HepG2 (cell line): Measurements from ENCODE around the gene CDK13. TPM values are rescaled to one million over a fixed set of nuclear protein-coding genes. Genes with fewer than 3 reads are reported as not detected.

Experiments
- DMAP1 ChIP-seq: IDR thresholded peaks from 2 replicates; pipeline ENCODE4 v1.6.1; 2016
- MAFG ChIP-seq: sonication (generic); formaldehyde crosslinking; IDR thresholded peaks from 2 replicates; pipeline ENCODE4 v1.5.1; 2020; ENCODE audit warnings: mild to moderate bottlenecking, missing genetic modification reagents
- MATR3 ChIP-seq: sonication (generic); formaldehyde crosslinking; IDR thresholded peaks from 2 replicates; pipeline ENCODE4 v1.4.0; 2020; ENCODE audit warnings: missing genetic modification reagents
- MTF1 ChIP-seq: sonication (generic); formaldehyde crosslinking; IDR thresholded peaks from 2 replicates; pipeline ENCODE4 v1.5.0; 2020; ENCODE audit warnings: missing genetic modification reagents
- MXD4 ChIP-seq: IDR thresholded peaks from 2 replicates; pipeline ENCODE4 v1.6.1; 2016; ENCODE audit warnings: mild to moderate bottlenecking, missing biosample characterization, missing genetic modification reagents
- NCOR1 ChIP-seq: fragments of 200-600 bp; sonication (generic); IDR thresholded peaks from 2 replicates; pipeline ENCODE4 v1.7.0; 2017; ENCODE audit warnings: antibody characterized with exemption, low read length, borderline replicate concordance
- PHB2 ChIP-seq: fragments of 450-650 bp; IDR thresholded peaks from 2 replicates; pipeline ENCODE4 v1.6.1; 2018; ENCODE audit not compliant: partially characterized antibody
- SIX4 ChIP-seq: sonication (generic); formaldehyde crosslinking; IDR thresholded peaks from 2 replicates; pipeline ENCODE4 v1.4.0; 2020; ENCODE audit warnings: missing genetic modification reagents
- SYNCRIP ChIP-seq: fragments of 200-400 bp; formaldehyde crosslinking; IDR thresholded peaks from 2 replicates; pipeline ENCODE4 v1.6.1; 2018; ENCODE audit warnings: mild to moderate bottlenecking, low read depth, low read length; ENCODE audit not compliant: insufficient read depth
- TARDBP ChIP-seq: sonication (generic); formaldehyde crosslinking; IDR thresholded peaks from 2 replicates; pipeline ENCODE4 v1.8.0; 2022; ENCODE audit warnings: mild to moderate bottlenecking, missing genetic modification reagents
- ZFP36L1 ChIP-seq: sonication (generic); formaldehyde crosslinking; IDR thresholded peaks from 2 replicates; pipeline ENCODE4 v1.8.0; 2022; ENCODE audit warnings: mild to moderate bottlenecking, missing genetic modification reagents, moderate library complexity
- ZNF138 ChIP-seq: sonication (generic); formaldehyde crosslinking; IDR thresholded peaks from 2 replicates; pipeline ENCODE4 v1.5.0; 2020; ENCODE audit warnings: mild to moderate bottlenecking, low read depth, missing genetic modification reagents
- ZNF468 ChIP-seq: sonication (generic); formaldehyde crosslinking; IDR thresholded peaks from 2 replicates; pipeline ENCODE4 v1.8.0; 2022; ENCODE audit warnings: mild to moderate bottlenecking, moderate library complexity, missing genetic modification reagents
- ZNF501 ChIP-seq: sonication (generic); formaldehyde crosslinking; IDR thresholded peaks from 2 replicates; pipeline ENCODE4 v1.5.1; 2020; ENCODE audit warnings: mild to moderate bottlenecking, moderate library complexity, missing genetic modification reagents
- ZNF792 ChIP-seq: IDR thresholded peaks from 2 replicates; pipeline ENCODE4 v1.6.1; 2016
- ZNF83 ChIP-seq: sonication (generic); formaldehyde crosslinking; IDR thresholded peaks from 2 replicates; pipeline ENCODE4 v1.4.0; 2020; ENCODE audit warnings: missing genetic modification reagents, mild to moderate bottlenecking, borderline replicate concordance
- polyA plus RNA-seq, 8 experiments: library from polyadenylated mRNA; depleted of rRNA in 3 of 8; stranded (reverse) in 7 of 8; unstranded in 1 of 8; fragments of >200 nt; fragmentation: Illumina TruSeq in 4 of 8; extraction: Trizol in 4 of 8; gene quantifications; 2 replicates each; pipeline versions ENCODE4 v1.2.1 to v1.2.3, GENCODE V29; 2011 to 2016; ENCODE audit warnings: low read depth in 4 of 8, missing spikeins in 1 of 8, mixed read lengths in 1 of 8; ENCODE audit not compliant: insufficient read depth in 1 of 8
- total RNA-seq, 5 experiments: library from RNA; depleted of rRNA; stranded (reverse); fragments of >200 nt; fragmentation: Illumina TruSeq; extraction: Trizol; gene quantifications; 2 replicates each; pipeline ENCODE4 v1.2.3, GENCODE V29; 2016; ENCODE audit warnings: low read depth in 1 of 5
- TF ChIP-seq, protein P1 (sequence below): sonication (generic); formaldehyde crosslinking; IDR thresholded peaks from 2 replicates; pipeline ENCODE4; 2020; ENCODE audit warnings: missing genetic modification reagents, mild to moderate bottlenecking, borderline replicate concordance
- TF ChIP-seq, protein P2 (sequence below): sonication (generic); formaldehyde crosslinking; IDR thresholded peaks from 2 replicates; pipeline ENCODE4 v1.9.0; 2022; ENCODE audit warnings: missing genetic modification reagents, mild to moderate bottlenecking, borderline replicate concordance
- TF ChIP-seq, protein P3 (sequence below): IDR thresholded peaks from 2 replicates; pipeline ENCODE4 v1.6.1; 2016; ENCODE audit warnings: missing genetic modification reagents, missing compliant biosample characterization
- TF ChIP-seq, protein P4 (sequence below): sonication (generic); formaldehyde crosslinking; IDR thresholded peaks from 2 replicates; pipeline ENCODE4 v1.8.1; 2022; ENCODE audit warnings: low read depth, mild to moderate bottlenecking, missing genetic modification reagents

The CDK13 gene
- total and polyA plus RNA-seq, 2 of the 13 experiments (the other 11 are each of a cell fraction or from before 2014, with no cell fraction given), result 21.0 to 40.9 TPM

DNA sequence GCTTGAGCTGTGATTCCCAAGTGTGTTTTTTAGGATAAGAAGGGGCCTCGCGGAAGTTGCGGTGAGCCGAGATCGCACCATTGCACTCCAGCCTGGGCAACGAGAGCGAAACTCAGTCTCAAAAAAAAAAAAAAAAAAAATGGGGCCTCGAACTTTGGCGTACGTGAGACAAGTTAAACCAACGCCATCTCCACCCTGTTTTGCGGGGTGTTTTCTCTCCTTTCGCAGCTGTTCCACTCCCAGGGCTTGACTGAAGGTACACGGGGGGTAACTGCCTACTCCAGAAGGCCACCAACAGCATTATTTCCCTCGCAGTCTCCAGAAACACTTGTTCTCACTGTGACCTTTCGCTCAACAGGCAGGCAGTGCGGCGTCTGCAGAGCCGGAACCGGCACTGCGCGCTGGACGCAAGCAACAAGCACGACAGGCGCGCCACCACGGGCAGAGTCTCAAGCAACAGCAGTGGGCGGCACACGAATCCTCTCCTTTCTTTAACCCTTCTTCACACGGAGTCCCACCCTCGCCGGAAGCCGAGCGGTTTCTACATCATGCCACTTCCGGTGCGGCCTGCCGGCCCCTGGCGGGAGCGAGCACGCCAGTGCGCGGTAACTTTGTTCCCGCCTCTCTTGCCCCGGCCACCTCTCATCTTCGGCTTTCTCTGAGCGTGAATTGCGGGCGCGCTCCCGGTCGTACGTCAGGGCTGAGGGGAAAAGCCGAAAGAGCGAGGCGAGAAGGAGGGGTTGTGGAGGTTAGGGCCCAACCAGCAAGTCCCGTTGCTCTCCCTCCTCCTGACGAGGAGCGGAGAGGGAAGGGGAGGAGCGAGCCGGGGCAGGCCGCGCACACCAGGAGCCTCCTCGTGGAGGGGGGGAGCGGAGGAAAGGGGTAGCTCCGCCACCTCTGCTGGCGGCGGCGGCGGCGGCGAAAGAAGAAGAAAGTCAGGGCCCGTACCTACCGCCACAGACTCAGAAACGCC lies 814 bp upstream of the CDK13 start (continued):
- TF ChIP-seq, protein P1, sequence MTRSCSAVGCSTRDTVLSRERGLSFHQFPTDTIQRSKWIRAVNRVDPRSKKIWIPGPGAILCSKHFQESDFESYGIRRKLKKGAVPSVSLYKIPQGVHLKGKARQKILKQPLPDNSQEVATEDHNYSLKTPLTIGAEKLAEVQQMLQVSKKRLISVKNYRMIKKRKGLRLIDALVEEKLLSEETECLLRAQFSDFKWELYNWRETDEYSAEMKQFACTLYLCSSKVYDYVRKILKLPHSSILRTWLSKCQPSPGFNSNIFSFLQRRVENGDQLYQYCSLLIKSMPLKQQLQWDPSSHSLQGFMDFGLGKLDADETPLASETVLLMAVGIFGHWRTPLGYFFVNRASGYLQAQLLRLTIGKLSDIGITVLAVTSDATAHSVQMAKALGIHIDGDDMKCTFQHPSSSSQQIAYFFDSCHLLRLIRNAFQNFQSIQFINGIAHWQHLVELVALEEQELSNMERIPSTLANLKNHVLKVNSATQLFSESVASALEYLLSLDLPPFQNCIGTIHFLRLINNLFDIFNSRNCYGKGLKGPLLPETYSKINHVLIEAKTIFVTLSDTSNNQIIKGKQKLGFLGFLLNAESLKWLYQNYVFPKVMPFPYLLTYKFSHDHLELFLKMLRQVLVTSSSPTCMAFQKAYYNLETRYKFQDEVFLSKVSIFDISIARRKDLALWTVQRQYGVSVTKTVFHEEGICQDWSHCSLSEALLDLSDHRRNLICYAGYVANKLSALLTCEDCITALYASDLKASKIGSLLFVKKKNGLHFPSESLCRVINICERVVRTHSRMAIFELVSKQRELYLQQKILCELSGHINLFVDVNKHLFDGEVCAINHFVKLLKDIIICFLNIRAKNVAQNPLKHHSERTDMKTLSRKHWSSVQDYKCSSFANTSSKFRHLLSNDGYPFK, result peak; percentile 85
- TF ChIP-seq NCOR1, result peak; percentile 24; the same call in 1 of the 2 replicates
- no peak for TF ChIP-seq ZNF468 (CRISPR knock-in tag)
- peak; percentile 83 for TF ChIP-seq ZNF501 (CRISPR knock-in tag)
- TF ChIP-seq, protein P2, sequence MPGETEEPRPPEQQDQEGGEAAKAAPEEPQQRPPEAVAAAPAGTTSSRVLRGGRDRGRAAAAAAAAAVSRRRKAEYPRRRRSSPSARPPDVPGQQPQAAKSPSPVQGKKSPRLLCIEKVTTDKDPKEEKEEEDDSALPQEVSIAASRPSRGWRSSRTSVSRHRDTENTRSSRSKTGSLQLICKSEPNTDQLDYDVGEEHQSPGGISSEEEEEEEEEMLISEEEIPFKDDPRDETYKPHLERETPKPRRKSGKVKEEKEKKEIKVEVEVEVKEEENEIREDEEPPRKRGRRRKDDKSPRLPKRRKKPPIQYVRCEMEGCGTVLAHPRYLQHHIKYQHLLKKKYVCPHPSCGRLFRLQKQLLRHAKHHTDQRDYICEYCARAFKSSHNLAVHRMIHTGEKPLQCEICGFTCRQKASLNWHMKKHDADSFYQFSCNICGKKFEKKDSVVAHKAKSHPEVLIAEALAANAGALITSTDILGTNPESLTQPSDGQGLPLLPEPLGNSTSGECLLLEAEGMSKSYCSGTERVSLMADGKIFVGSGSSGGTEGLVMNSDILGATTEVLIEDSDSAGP (CRISPR knock-in tag), result peak; percentile 82; the same call in 1 of the 2 replicates
- no peak for TF ChIP-seq SIX4 (CRISPR knock-in tag)
- TF ChIP-seq ZNF792 (CRISPR knock-in tag), result peak; percentile 82
- peak; percentile 84 for TF ChIP-seq DMAP1 (CRISPR knock-in tag)
- 0 out of 2 replicates have a peak, but pooled peaks have one; percentile 65 for TF ChIP-seq MTF1 (CRISPR knock-in tag)
- no peak for TF ChIP-seq MATR3
- TF ChIP-seq, protein P3, sequence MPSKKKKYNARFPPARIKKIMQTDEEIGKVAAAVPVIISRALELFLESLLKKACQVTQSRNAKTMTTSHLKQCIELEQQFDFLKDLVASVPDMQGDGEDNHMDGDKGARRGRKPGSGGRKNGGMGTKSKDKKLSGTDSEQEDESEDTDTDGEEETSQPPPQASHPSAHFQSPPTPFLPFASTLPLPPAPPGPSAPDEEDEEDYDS (CRISPR knock-in tag), result peak; percentile 96
- no peak; the same call in 1 of the 2 replicates for TF ChIP-seq ZNF138
- no peak for TF ChIP-seq ZNF83 (CRISPR knock-in tag)
- TF ChIP-seq, protein P4, sequence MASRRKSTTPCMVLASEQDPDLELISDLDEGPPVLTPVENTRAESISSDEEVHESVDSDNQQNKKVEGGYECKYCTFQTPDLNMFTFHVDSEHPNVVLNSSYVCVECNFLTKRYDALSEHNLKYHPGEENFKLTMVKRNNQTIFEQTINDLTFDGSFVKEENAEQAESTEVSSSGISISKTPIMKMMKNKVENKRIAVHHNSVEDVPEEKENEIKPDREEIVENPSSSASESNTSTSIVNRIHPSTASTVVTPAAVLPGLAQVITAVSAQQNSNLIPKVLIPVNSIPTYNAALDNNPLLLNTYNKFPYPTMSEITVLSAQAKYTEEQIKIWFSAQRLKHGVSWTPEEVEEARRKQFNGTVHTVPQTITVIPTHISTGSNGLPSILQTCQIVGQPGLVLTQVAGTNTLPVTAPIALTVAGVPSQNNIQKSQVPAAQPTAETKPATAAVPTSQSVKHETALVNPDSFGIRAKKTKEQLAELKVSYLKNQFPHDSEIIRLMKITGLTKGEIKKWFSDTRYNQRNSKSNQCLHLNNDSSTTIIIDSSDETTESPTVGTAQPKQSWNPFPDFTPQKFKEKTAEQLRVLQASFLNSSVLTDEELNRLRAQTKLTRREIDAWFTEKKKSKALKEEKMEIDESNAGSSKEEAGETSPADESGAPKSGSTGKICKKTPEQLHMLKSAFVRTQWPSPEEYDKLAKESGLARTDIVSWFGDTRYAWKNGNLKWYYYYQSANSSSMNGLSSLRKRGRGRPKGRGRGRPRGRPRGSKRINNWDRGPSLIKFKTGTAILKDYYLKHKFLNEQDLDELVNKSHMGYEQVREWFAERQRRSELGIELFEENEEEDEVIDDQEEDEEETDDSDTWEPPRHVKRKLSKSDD (CRISPR knock-in tag), result peak; percentile 24; the same call in 1 of the 2 replicates
- no peak; the same call in 1 of the 2 replicates for TF ChIP-seq MXD4
- TF ChIP-seq SYNCRIP, result no peak
- no peak for TF ChIP-seq PHB2
- peak; percentile 70; the same call in 1 of the 2 replicates for TF ChIP-seq TARDBP (CRISPR knock-in tag)
- no peak for TF ChIP-seq ZFP36L1 (CRISPR knock-in tag)
- TF ChIP-seq MAFG (CRISPR knock-in tag), result no peak
